Calu3 (cell line): Measurements from ENCODE around the gene DPYSL3. TPM values are rescaled to one million over a fixed set of nuclear protein-coding genes. Genes with fewer than 3 reads are reported as not detected.
A peak's percentile ranks its signal among the peaks of the same experiment; 100 is the strongest.

Experiments used
- Bru-seq: library from RNA; stranded (reverse); fragments of 400-500 nt; gene quantifications from one replicate; lab custom pipeline; 2021; lab: Mats Ljungman, UMichigan
- BruChase-seq, 2 experiments: library from RNA; stranded (reverse); fragments of 400-500 nt; gene quantifications; one replicate each; lab custom pipeline; 2021; lab: Mats Ljungman, UMichigan
- BruUV-seq: library from RNA; stranded (reverse); fragments of 400-500 nt; replicated peaks from 2 replicates; lab custom pipeline; 2021; lab: Mats Ljungman, UMichigan
- CTCF ChIA-PET: fragments of 300-600 bp; sonication (Branson Sonifier 250); formaldehyde crosslinking; loops from one replicate; lab custom pipeline; 2022; ENCODE audit warnings: antibody characterized with exemption; lab: Charles Lee
- DNase-seq: peaks from one replicate; pipeline ENCODE4 v3.0.0; 2022
- H3K27ac Mint-ChIP-seq: one replicate; pipeline ENCODE4 v1.8.0; 2022; ENCODE audit warnings: mixed read lengths; ENCODE audit not compliant: unreplicated experiment
- H3K27me3 Mint-ChIP-seq: one replicate; pipeline ENCODE4 v1.8.0; 2022; ENCODE audit warnings: mixed read lengths; ENCODE audit not compliant: unreplicated experiment
- H3K36me3 Mint-ChIP-seq: one replicate; pipeline ENCODE4 v1.8.0; 2022; ENCODE audit warnings: mild to moderate bottlenecking, moderate library complexity, mixed read lengths; ENCODE audit not compliant: insufficient read depth, unreplicated experiment
- H3K4me1 Mint-ChIP-seq: one replicate; pipeline ENCODE4 v1.8.0; 2022; ENCODE audit warnings: mild to moderate bottlenecking, low read depth, mixed read lengths; ENCODE audit not compliant: unreplicated experiment
- H3K4me3 Mint-ChIP-seq: one replicate; pipeline ENCODE4 v1.8.0; 2022; ENCODE audit warnings: mild to moderate bottlenecking, low read depth, moderate library complexity, mixed read lengths; ENCODE audit not compliant: unreplicated experiment
- H3K9me3 Mint-ChIP-seq: one replicate; pipeline ENCODE4 v1.8.0; 2022; ENCODE audit warnings: low read depth, mixed read lengths; ENCODE audit not compliant: unreplicated experiment
- CTCF ChIP-seq: fragments of 200-600 bp; IDR thresholded peaks from one replicate; pipeline ENCODE4 v1.8.0; 2022; ENCODE audit warnings: antibody characterized with exemption; ENCODE audit not compliant: unreplicated experiment
- intact Hi-C: fragments of 100-400 bp; cut with micrococcal nuclease; formaldehyde crosslinking; loops from one replicate; pipeline ENCODE4 v1.10.0; 2022; ENCODE audit not compliant: unreplicated experiment
- long read RNA-seq: library from polyadenylated mRNA; stranded (forward); transcript quantifications from one replicate; pipeline ENCODE4 v2.0.0, GENCODE V29; 2022
- total RNA-seq: library from RNA; stranded (reverse); gene quantifications from 2 replicates; pipeline ENCODE4 v1.2.3, GENCODE V29; 2022

DPYSL3 gene
- total RNA-seq (21.4 and 26.6 TPM in 2 replicates), Bru-seq, nascent RNA (percentile 52 among the genes with signal in this experiment), BruChase-seq, experiment 1, labeled RNA remaining after a 6-hour chase (percentile 47 among the genes with signal in this experiment), BruChase-seq, experiment 2, labeled RNA remaining after a 2-hour chase (percentile 41 among the genes with signal in this experiment)
- long read RNA-seq, full-length matches to known transcripts, result 5 of 10 reads
- long read RNA-seq, partial matches to known transcripts, result 2 of 10 reads
- long read RNA-seq, other reads (novel, unspliced or antisense), result 3 of 10 reads

- no TSS peak for BruUV-seq
- intact Hi-C loops, result loop anchor here (5.0 kb wide), 1 partner anchor 58 kb away; no protein-coding TSS in a partner anchor
Measured at GRCh38 chr5:147509710-147510651, at the start of gene DPYSL3. TSS of gene DPYSL3 (minus strand) at chr5:147510068. CDS start at chr5:147509858, 210 bp downstream.

GRCh38 chr5:147558826-147559225 lies 49.0 kb upstream of the DPYSL3 start:
- BruUV-seq, result no TSS peak
- peak; percentile 77 for TF ChIP-seq CTCF
- peak; percentile 75 for DNase-seq
- no peak overlapping the region for H3K27ac Mint-ChIP-seq
- no peak overlapping the region for H3K4me3 Mint-ChIP-seq
- CTCF ChIA-PET, result interaction anchor here (0.7 to 3.3 kb wide), 6 partner anchors 9 to 110 kb away, joined by 3 to 15 read pairs (median 6); no protein-coding TSS in a partner anchor
- no peaks in the 10 kb centered on the region for H3K27me3 Mint-ChIP-seq
- intact Hi-C loops, result loop anchor here (1.0 to 5.0 kb wide), 4 partner anchors 95 to 337 kb away; no protein-coding TSS in a partner anchor
- no peaks in the 10 kb centered on the region for H3K36me3 Mint-ChIP-seq
- no peaks in the 10 kb centered on the region for H3K9me3 Mint-ChIP-seq
- H3K4me1 Mint-ChIP-seq, result peaks cover 17% of the 10 kb centered on the region

More at GRCh38 chr5:147509710-147510651, at the start of gene DPYSL3:
- CTCF ChIA-PET, result interaction anchor here (1.2 to 2.4 kb wide), 4 partner anchors 11 to 68 kb away, joined by 3 to 10 read pairs (median 4); no protein-coding TSS in a partner anchor
- Mint-ChIP-seq H3K4me1 (peaks cover 36% of the 10 kb centered on the region), H3K9me3 (no peaks in the 10 kb centered on the region), H3K27ac (peak within 1 kb of the TSS; percentile 62), H3K36me3 (peaks cover 22% of the 10 kb centered on the region), H3K4me3 (peak within 1 kb of the TSS; percentile 99), H3K27me3 (no peaks in the 10 kb centered on the region)
- peak; percentile 33 for TF ChIP-seq CTCF
- DNase-seq, result peak; percentile 82

- no peaks in the 10 kb centered on the region for H3K9me3 Mint-ChIP-seq
- no peak overlapping the region for H3K4me3 Mint-ChIP-seq
- CTCF ChIA-PET, result interaction anchor here (0.7 to 3.3 kb wide), 5 partner anchors 10 to 109 kb away, joined by 3 to 15 read pairs (median 6); no protein-coding TSS in a partner anchor
- no peak for TF ChIP-seq CTCF
- intact Hi-C loops, result loop anchor here (5.0 kb wide), 2 partner anchors 166 to 336 kb away; no protein-coding TSS in a partner anchor
- no TSS peak for BruUV-seq
- H3K27me3 Mint-ChIP-seq, result no peaks in the 10 kb centered on the region
- H3K4me1 Mint-ChIP-seq, result peaks cover 21% of the 10 kb centered on the region
- DNase-seq, result no peak
- H3K27ac Mint-ChIP-seq, result no peak overlapping the region
- no peaks in the 10 kb centered on the region for H3K36me3 Mint-ChIP-seq
Measured at GRCh38 chr5:147557876-147558745, 48.2 kb upstream of the DPYSL3 start.
